Neural progenitor cell (in vitro differentiated cells): Measurements from ENCODE around the gene TBC1D14. TPM values are rescaled to one million over a fixed set of nuclear protein-coding genes. Genes with fewer than 3 reads are reported as not detected.

ENCODE experiments used
- DNase-seq: peaks from one replicate; pipeline ENCODE4 v3.0.0-alpha.2; 2016; ENCODE audit warnings: low spot score
- H2AFZ ChIP-seq: fragments of 200-600 bp; sonication (generic); replicated peaks from 2 replicates; pipeline ENCODE4 v1.6.1; 2016; ENCODE audit warnings: antibody characterized with exemption
- H3F3A ChIP-seq: fragments of 200-600 bp; sonication (generic); 2 replicates; pipeline ENCODE4 v1.6.1; 2016; ENCODE audit warnings: antibody characterized with exemption, low read depth
- H3K27ac ChIP-seq: fragments of 200-600 bp; sonication (generic); 2 replicates; pipeline ENCODE4 v1.5.1; 2016; ENCODE audit warnings: mild to moderate bottlenecking
- H3K27me3 ChIP-seq: fragments of 200-600 bp; sonication (generic); 2 replicates; pipeline ENCODE4 v1.6.1; 2016; ENCODE audit warnings: mild to moderate bottlenecking, moderate library complexity
- H3K36me3 ChIP-seq: fragments of 200-600 bp; sonication (generic); 2 replicates; pipeline ENCODE4 v1.5.1; 2016
- H3K4me1 ChIP-seq: fragments of 200-600 bp; sonication (generic); 2 replicates; pipeline ENCODE4 v1.6.1; 2016; ENCODE audit warnings: mixed run types
- H3K4me2 ChIP-seq: fragments of 200-600 bp; sonication (generic); 2 replicates; pipeline ENCODE4 v1.6.1; 2016
- H3K4me3 ChIP-seq: fragments of 200-600 bp; sonication (generic); 2 replicates; pipeline ENCODE4 v1.5.1; 2016
- H3K79me2 ChIP-seq: fragments of 200-600 bp; sonication (generic); 2 replicates; pipeline ENCODE4 v1.6.1; 2016; ENCODE audit warnings: low read depth
- H3K9ac ChIP-seq: fragments of 200-600 bp; sonication (generic); 2 replicates; pipeline ENCODE4 v1.6.1; 2016
- H3K9me3 ChIP-seq: fragments of 200-600 bp; sonication (generic); 2 replicates; pipeline ENCODE4 v1.5.1; 2016; ENCODE audit warnings: low read depth
- H4K20me1 ChIP-seq: fragments of 200-600 bp; sonication (generic); 2 replicates; pipeline ENCODE4 v1.6.1; 2016; ENCODE audit warnings: low read depth
- H3K27ac Mint-ChIP-seq: 3 replicates; pipeline ENCODE4 v1.8.0; 2021; ENCODE audit warnings: mixed read lengths
- H3K27me3 Mint-ChIP-seq: 2 replicates; pipeline ENCODE4 v1.8.0; 2022; ENCODE audit warnings: low read depth, mild to moderate bottlenecking, inconsistent platforms, moderate library complexity, mixed read lengths; ENCODE audit not compliant: insufficient read depth
- H3K36me3 Mint-ChIP-seq: 3 replicates; pipeline ENCODE4 v1.8.0; 2021; ENCODE audit warnings: mixed read lengths
- H3K4me1 Mint-ChIP-seq: 3 replicates; pipeline ENCODE4 v1.8.0; 2021; ENCODE audit warnings: mixed read lengths
- H3K4me3 Mint-ChIP-seq: 3 replicates; pipeline ENCODE4 v1.8.0; 2021; ENCODE audit warnings: mild to moderate bottlenecking, moderate library complexity, mixed read lengths
- H3K9me3 Mint-ChIP-seq: 3 replicates; pipeline ENCODE4 v1.8.0; 2020; ENCODE audit warnings: mixed read lengths
- CTCF ChIP-seq: fragments of 200-600 bp; sonication (generic); IDR thresholded peaks from 2 replicates; pipeline ENCODE4 v1.5.1; 2017; ENCODE audit warnings: antibody characterized with exemption, mild to moderate bottlenecking
- EZH2 ChIP-seq: fragments of 200-600 bp; sonication (generic); IDR thresholded peaks from 2 replicates; pipeline ENCODE4 v1.6.1; 2017; ENCODE audit warnings: antibody characterized with exemption, mild to moderate bottlenecking, moderate library complexity
- EZH2phosphoT487 ChIP-seq: fragments of 200-600 bp; sonication (generic); IDR thresholded peaks from 2 replicates; pipeline ENCODE4 v1.6.1; 2017; ENCODE audit warnings: antibody characterized with exemption
- total RNA-seq: library from RNA; depleted of rRNA; stranded (reverse); fragments of >200 nt; gene quantifications from 2 replicates; pipeline ENCODE4 v1.2.3, GENCODE V29; 2015; ENCODE audit warnings: low replicate concordance

Gene TBC1D14
- total RNA-seq, 1 donor from 2014 or later: 47.9 TPM

- Histone ChIP-seq H3K4me2 (no peak overlapping the region), H3K27me3 (no peaks in the 10 kb centered on the region), H3K79me2 (no peaks in the 10 kb centered on the region), H3K9ac (no peak overlapping the region), H3K36me3 (no peaks in the 10 kb centered on the region), H3K4me3 (no peak overlapping the region), H2AFZ (no peak overlapping the region), H3F3A (peaks cover 7% of the 10 kb centered on the region), H3K27ac (no peak overlapping the region), H4K20me1 (peaks cover 16% of the 10 kb centered on the region), H3K9me3 (no peaks in the 10 kb centered on the region), H3K4me1 (no peaks in the 10 kb centered on the region)
- Mint-ChIP-seq H3K9me3 (no peaks in the 10 kb centered on the region), H3K36me3 (peaks cover 41% of the 10 kb centered on the region), H3K4me1 (peaks cover 2% of the 10 kb centered on the region), H3K27me3 (peaks cover 3% of the 10 kb centered on the region), H3K4me3 (no peak overlapping the region), H3K27ac (no peak overlapping the region)
- DNase-seq: no peak
- TF ChIP-seq EZH2phosphoT487: no peak
- TF ChIP-seq EZH2: no peak
- no peak for TF ChIP-seq CTCF
Observed at GRCh38 chr4:6878451-6879059, 31.1 kb upstream of the TBC1D14 start.

GRCh38 chr4:6880691-6881090 is 28.9 kb upstream of the TBC1D14 start:
- Histone ChIP-seq H2AFZ (no peak overlapping the region), H4K20me1 (no peaks in the 10 kb centered on the region), H3F3A (peaks cover 21% of the 10 kb centered on the region), H3K9me3 (no peaks in the 10 kb centered on the region), H3K4me3 (no peak overlapping the region), H3K27me3 (no peaks in the 10 kb centered on the region), H3K27ac (no peak overlapping the region), H3K4me2 (no peak overlapping the region), H3K4me1 (peaks cover 11% of the 10 kb centered on the region), H3K79me2 (no peaks in the 10 kb centered on the region), H3K36me3 (no peaks in the 10 kb centered on the region), H3K9ac (no peak overlapping the region)
- Mint-ChIP-seq H3K4me3 (no peak overlapping the region), H3K36me3 (peaks cover 41% of the 10 kb centered on the region), H3K9me3 (no peaks in the 10 kb centered on the region), H3K27me3 (no peaks in the 10 kb centered on the region), H3K27ac (no peak overlapping the region), H3K4me1 (peaks cover 3% of the 10 kb centered on the region)
- TF ChIP-seq CTCF (no peak), EZH2phosphoT487 (no peak), EZH2 (no peak)
- no peak for DNase-seq

GRCh38 chr4:6881908-6882307 is 27.7 kb upstream of the TBC1D14 start:
- H3K27me3 Mint-ChIP-seq: no peaks in the 10 kb centered on the region
- Histone ChIP-seq H3K27ac (no peak overlapping the region), H3K79me2 (no peaks in the 10 kb centered on the region), H3K27me3 (no peaks in the 10 kb centered on the region), H3K4me1 (peaks cover 11% of the 10 kb centered on the region), H3F3A (peaks cover 21% of the 10 kb centered on the region), H3K9me3 (no peaks in the 10 kb centered on the region), H3K4me2 (no peak overlapping the region), H2AFZ (no peak overlapping the region), H3K36me3 (no peaks in the 10 kb centered on the region), H4K20me1 (peaks cover 4% of the 10 kb centered on the region), H3K4me3 (no peak overlapping the region), H3K9ac (no peak overlapping the region)
- no peaks in the 10 kb centered on the region for H3K9me3 Mint-ChIP-seq
- TF ChIP-seq EZH2phosphoT487 (no peak), EZH2 (no peak), CTCF (no peak)
- H3K4me1 Mint-ChIP-seq: peaks cover 4% of the 10 kb centered on the region
- no peak overlapping the region for H3K4me3 Mint-ChIP-seq
- peaks cover 30% of the 10 kb centered on the region for H3K36me3 Mint-ChIP-seq
- no peak overlapping the region for H3K27ac Mint-ChIP-seq
- no peak for DNase-seq
